NCI-H82 treated with DMSO at 0.1 percent for 48 hours (cell line): ENCODE data around the gene TMIGD1.

Source experiments
- DNase-seq: peaks from one replicate; lab custom pipeline; 2025; ENCODE audit not compliant: unreplicated experiment; lab: John Stamatoyannopoulos, UW

The TMIGD1 gene

DNA sequence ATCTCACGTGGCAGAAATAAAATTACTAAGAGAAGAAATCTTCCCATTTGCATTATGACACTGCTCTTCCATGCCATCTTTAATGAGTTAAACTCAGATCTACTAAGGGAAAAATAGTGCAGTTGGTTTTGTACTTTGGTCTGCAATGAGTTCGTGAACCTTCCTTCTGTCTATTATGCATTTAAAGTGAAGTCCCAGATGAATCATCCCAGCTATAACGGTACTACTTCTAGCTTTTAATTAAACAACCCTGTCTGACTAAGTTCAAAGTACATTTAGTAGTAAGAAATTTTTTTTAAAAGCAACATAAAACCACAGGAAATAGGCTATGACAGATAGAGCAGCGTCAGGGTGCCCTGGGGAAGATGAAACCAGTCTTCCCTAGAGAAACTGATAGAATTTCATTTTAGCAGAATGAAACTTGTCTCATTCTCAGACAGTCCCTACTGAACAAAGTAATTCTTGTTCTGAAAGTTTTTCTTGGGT lies 1.8 kb downstream of the TMIGD1 start:
- DNase-seq: no peak

DNA sequence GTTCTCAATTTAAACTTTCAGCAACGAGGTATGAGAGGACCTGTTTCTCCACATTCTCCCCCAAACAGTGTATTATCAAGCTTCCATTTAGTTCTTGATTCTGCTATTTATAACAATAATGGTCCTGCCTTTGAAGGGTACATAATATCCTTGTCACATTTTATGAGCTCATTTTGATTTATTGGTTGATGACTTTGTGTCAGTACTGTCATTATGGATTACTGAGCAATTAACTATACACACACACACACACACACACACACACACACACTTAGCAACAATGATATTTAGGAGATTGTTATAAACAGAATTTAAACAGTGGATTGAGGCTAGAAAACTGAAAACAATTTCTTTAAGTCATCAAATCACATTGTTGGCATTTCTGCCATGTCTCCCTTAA lies 7.0 kb downstream of the TMIGD1 start:
- DNase-seq: no peak

DNA sequence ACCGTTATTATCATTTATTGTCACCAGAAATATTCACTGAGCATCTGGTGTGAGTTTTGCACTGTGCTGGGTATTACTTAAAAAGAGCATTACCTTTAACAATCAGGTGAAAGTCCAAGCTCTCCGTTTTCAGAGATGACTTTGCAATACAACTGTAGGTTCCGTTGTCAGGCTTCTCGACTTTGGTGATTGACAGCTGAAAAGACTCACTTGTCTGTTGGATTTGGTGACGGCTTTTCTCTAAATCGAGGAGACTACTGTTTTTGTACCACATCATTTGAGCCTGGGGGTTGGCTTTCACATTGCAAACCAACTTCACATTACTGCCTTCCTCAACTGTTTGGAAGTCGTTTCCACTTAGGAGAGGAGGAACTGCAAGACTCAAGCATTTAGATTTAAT lies 9.1 kb downstream of the TMIGD1 start:
- no peak for DNase-seq

DNA sequence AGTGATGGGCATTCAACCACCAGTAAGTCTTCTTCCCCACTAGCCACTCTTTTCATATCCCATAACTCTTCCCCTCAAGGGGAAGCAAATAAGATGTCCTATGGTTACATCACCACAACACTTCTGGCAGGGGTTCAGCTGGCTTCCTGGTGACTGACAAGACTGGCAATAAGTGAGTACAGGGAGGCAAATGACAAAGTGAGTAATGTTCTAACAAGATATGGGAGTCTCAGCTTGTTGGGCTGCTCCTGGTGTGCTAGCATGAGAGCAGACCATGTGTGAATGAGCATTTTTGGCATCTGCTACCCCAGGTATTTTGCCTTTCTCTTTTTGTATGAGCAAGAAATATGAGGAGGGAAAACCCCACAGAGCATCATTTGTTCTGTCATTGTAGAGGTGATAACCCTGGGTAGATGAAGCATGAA lies 9.9 kb downstream of the TMIGD1 start:
- DNase-seq: no peak

DNA sequence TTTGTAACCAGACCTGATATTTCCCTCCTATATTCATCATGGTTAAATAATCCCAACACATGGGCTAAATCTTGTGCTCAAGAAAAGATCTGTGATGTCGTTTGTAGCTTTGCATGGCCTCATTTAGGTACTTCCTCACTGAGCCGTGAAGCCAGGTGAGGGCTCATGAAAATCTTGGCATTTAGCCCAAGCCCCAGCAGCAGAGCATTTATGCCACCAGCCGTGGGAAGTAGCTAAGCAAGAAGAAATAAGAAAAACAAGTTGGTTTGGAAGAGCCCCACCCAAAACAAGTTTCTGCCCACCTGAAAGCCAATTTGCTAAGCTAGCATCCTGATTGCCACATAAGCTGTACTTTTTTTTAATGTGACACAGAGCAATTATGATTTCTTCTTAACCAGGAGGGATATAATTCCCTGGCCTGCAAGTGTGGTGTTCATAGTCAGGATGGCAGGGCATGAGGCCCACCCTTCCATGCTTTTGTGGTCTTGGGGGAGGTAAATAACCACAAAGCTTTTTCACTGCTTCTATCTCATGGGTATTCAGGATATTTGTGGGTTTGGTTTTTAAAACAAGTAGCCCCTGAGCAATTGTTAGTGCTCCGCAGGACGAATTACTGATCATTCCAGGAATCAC lies 10.5 kb downstream of the TMIGD1 start:
- DNase-seq: no peak

DNA sequence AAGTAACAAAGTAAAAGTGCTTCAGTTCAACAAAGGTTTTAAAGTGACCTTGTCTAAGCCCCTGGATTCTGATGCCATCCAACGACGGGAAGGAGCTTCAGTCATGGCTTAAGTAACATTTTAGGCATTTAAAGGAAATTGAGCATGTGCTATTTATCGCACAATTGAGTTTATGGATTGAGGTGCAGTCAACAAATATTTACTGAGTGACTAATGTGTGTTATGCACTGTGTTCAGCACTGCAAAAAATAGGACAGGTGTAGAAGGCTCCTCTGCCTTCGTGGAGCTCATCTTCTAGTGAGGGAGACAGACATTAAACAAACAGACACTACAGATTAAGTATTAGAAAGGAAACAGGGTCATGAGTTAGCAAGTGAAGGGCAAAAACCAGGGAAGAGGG lies 12.5 kb downstream of the TMIGD1 start:
- no peak for DNase-seq

DNA sequence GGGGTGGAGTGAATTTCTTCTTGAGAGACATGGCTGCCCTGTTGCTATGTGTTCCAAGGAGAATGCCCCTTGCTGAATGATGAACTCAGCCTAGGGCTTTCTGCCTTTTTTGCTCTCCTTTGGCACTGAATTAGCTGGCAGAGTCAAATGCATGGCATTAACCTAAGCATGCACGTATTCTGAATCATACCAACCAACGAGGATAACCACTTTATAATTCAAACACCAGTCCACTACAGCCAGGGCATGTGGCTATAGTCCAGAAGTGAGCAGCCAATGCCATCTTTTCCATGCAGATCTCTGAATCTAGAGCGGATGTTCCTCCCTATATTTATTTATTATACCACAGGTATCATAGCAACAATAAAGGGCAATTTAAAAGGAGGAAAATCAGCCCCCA lies 15.7 kb downstream of the TMIGD1 start:
- no peak for DNase-seq

DNA sequence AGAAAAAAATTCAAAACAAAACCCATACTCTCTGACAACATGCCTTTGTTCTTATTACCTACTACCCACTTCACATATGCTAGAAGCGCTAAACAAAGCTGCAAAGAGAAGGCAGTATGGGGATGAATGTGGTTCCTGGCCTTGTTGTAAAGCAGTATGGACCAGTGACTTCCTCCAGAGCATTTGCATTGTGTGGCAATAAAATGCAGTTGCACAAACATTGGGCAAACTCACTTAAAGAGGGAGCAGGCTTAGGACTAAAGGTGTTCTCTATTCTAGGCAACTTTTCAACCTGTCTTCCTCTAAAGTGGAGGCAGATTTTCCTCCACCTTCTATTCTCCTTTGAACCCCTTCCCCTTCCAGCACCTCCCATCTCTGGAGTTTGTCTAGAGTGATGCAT lies 17.1 kb downstream of the TMIGD1 start:
- DNase-seq: no peak

DNA sequence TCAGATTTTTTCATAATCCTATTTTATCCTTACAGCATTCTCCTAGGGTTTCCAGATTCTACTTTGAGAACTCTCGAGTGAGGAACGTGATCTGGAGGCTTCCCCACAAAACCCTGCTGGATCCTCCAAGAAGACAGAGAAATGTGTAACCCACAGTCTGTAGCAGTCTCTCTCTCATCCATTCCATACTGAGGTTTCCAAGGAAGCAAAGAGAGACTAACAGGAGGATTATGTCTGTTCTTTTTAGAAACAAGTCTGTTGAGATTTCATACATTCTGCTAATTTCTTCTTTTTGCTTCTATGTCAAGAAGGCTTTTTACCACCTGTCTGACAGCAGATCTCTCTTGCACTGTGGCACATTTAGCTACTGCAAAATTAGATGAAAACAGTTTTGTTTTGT lies 18.8 kb downstream of the TMIGD1 start:
- no peak for DNase-seq

DNA sequence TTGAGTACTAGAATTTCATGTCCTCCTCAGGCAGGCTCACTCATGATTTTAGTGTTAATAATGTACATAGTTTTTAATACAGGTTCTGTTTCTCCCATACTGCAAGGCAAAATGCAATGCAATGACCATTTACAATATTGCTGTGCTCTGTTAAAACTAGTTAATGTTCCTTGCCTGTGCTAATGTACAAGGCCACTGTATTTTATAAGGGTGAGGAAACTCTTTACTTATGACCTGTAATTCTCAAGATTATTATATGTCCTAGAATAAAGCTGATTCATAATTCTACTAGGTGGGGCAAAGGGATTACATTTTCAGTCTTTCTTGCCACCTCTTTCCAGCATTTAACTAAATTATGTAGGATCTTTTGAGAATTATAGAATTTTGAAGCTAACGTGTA lies 19.4 kb downstream of the TMIGD1 start:
- no peak for DNase-seq

DNA sequence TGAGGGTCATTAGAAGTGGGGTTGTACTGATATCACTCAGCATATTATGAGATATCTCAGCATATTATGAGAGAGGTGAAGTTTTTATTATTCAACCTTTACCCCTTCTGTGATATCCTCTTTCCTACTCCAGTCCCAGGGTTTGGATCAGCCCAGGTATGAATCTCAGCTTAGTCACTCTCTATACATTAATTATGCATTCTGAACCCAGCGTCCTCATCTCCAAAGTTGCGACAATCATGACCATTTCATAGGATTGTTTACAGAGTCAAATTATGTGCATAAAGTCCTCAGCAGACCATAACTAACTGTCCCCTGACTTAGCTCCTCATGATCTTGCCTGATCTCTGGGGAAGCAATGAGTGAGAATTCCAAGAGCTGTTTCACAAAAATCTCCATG lies 21.6 kb downstream of the TMIGD1 start:
- no peak for DNase-seq

DNA sequence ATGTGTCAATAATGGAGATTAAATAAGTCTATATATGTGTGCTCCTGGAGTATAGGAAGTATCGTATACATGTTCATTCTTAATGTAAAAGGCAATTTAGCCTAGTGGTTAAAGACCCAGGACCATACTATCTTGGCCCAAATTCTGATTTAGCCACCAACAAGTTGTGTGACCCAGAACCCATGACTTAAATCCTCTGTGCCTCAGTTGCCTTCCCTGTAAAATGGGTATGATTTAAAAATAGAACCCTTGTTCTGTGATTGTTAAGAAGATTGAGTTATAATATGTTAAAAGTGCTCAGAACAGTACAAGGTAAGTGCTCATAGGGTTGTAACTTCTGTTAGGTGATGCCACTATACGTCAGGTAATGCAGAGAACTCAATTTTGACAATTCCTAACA lies 23.3 kb downstream of the TMIGD1 start:
- DNase-seq: no peak

DNA sequence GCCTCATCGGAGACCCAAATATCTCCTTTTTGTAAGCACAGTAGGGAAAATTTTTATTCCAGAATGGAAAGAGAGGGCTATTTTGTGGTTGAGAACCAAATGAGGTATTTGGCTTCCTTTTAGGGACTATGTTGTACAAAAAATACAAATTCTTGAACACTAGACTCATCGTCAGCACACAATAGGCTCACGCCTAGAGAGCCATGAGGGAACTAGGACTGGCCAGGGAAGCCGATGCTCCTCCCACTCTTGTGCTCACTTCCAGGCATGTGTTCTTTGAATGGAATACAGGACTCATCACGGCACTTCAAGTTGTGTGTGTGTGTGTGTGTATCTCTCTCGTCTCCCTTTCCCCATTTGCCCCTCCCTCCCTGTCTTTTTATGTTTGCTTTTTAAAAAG lies 24.3 kb downstream of the TMIGD1 start:
- no peak for DNase-seq

DNA sequence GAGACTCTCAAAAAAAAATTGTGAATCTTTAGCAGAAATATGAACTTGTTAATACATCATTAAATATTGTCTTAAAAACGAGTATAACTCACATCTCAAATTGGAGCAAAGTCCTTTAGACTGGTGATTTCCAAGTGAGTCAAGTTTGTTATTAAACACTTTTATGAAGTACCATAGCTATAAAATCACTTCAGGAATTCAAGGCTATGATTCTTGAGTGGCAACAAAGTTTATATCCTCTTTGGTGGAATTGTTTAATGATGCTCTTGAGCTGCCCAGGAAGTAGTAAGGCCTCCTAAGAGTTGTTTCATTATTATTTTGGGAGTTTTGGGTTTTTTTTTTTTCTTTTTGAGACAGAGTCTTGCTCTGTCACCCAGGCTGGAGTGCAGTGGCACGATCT lies 25.5 kb downstream of the TMIGD1 start:
- no peak for DNase-seq

DNA sequence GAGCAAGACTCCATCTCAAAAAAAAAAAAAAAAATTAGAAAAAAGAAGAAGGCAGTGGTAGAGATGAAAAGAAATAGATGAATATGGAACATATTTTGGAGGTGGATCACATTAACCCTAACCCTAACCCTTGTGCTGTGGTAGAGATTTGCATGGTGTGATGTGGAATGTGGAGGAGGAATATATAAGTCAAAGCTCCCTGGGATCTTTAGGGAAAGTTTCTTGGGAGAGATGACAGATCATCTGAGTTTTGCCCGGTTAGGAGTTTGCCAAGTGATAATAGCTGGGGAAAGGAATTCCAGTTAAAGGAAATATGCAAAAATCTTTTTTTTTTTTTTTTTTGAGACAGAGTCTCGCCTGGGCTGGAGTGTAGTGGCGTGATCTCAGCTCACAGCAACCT lies 29.1 kb downstream of the TMIGD1 start:
- DNase-seq: no peak

DNA sequence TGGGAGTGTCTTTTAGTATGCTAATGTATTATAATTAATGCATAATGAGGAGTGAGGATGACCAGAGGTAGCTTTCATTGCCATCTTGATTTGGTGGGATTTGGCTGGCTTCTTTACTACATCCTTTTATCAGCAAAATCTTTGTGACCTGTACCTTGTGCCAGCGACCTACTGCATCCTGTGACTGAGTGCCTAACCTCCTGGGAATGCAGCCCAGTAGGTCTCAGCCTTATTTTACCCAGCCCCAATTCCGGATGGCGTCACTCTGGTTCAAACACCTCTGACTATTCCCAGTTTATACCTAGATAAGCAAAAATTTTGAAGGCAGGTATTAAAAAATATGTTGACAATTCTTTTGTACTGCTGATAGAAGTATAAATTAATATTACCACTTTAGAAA lies 31.6 kb downstream of the TMIGD1 start:
- DNase-seq: no peak

DNA sequence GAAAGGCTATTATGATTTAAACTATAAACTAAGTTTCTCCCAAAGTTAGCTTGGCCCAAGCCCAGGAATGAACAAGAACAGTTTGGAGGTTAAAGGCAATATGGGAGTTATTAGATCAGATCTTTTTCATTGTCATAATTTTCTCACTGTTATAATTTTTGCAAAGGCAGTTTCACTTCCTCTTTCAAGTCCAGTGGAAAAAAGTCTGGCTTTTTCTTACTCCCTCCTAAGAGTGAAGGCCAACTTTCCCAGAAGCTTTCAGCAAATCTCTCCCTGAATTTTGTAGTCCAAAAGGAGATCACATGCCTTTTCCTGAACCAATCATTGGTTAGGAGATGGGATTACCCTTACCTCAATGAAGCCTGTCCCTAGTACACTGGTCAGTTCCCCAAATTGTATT lies 33.0 kb downstream of the TMIGD1 start:
- DNase-seq: no peak

DNA sequence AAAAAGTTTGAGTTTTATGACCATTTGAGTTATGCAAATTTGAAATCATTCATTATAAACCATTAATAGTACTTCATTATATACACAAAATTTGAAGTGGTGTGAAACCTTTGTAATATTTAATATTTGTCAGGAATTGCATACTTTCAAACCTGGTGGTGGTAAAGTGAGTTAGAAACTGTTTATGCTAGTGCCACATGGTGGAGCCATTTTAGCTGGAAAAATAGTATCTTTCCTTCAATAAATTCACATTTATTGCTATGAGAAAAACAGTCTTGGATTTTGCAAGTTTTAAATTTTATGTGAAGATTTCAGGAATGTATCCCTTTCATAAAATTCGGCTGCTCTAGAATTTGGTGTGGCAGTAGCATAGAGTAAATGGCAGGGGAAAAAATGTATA lies 34.9 kb downstream of the TMIGD1 start:
- DNase-seq: no peak

DNA sequence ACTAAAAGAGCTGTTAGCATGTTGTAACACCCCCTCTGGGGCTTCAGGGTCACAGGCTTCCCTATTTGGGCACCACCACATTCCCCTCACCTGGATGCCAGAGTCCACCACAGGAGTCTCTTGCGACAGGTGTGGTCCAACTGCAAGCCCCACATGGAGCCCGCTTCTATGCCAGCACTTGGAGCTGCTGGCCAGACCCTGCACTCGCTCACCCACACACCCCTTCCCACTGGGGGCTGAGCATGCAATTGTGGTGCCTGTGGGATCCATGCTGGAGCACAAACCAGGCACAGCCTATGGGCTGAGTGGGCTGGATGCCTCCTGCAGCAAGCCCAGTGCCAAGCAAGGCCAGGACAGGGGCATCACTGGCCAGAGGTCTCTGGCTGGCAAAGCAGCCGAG lies 36.1 kb downstream of the TMIGD1 start:
- no peak for DNase-seq

DNA sequence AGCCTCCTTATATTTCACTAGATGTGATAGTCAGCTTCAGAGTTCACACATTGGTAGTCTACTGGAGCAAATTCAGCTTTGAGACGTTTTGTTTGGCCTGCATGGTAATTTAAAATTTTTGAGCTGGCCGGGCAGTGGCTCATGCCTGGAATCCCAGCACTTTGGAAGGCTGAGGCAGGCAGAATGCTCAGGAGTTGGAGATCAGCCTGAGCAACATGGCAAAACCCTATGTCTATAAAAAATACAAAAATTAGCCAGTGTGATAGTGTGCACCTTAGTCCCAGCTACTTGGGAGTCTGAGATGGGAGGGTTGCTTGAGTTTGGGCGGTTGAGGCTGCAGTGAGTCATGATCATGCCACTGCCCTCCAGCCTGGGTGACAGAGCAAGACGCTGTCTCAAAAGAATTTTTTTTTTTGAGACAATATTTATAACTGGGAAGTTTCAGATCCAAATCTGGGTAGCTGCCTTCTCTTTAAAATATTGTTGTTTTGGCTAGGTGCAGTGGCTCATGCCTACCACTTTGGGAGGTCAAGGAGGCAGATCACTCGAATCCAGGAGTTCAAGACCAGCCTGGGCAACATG lies 37.3 kb downstream of the TMIGD1 start:
- DNase-seq: no peak

DNA sequence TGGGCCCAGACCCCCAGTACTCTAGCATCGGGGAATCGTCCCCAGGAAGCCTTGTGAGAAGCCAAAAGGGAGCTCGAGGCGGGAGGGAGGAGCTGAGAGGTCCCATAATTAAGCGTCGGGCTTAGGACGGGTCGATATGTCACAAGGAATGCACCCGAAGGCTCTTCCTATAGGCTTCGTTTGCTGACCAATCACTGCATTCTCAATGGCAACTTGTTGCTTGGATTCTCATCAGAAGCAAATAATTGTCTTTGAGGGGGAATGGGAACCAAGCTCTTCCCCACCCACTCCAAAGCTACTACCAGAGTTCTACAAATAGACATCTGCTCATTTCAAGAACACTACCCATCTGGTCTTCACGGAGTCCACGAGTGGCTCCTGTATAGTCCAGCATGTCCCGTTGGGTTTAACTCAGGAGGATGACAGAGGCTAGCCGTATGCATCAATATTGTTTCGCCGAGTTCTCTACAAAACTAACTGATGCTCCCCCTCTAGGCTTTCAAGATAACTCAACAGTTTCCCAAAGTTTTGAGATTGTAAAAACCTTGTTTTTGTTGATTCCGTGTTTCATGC lies 41.5 kb downstream of the TMIGD1 start:
- peak; percentile 82 for DNase-seq

DNA sequence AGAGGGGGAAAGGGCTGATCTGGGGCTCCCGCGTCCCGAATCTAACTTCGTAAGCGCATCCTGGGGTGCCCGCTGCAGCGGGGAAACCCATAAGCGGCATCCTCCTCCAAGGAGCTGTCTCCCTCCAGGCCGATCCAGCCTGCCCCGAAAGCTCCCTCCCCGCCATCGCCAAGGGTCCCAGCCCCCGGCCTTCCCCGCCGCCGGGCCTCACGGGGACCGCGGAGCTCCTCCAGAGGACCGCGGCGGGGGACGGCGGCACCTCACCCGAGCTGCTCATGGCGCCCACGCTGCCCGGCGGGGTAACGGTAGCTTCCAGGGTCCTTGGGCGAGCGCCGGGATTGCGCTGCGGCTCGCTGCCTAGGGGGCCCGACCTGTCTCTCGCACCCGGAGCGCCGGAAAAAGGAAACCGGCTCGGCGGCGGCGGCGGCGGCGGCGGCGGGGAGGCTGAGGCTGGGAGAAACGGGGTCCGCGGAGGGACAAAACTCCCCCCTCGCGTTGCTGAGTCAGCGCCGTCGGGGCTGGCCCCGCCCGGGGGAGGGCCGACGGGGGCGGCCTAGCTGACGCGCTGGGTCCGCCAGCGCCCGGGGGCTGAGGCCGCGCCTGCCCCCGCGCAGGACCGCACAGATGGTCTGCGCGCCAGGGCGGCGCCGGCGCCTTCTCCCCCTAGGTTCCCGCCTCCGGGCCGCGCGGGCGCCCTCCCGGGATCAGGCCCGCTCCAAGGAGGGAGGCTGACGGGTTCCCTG lies 42.1 kb downstream of the TMIGD1 start, which contains the start of gene BLMH:
Gene BLMH, minus strand, starts transcription at position 402 of the 743 bp plus-strand sequence. Its CDS starts 125 bp downstream, at position 277.
- peak; percentile 82 for DNase-seq
